NB4 (cell line): ENCODE results near the gene IFI16.

ENCODE experiments used
- CTCF ChIP-seq: IDR thresholded peaks from one replicate; pipeline ENCODE4 v1.5.1; 2012; ENCODE audit warnings: low read depth, low read length
- POLR2A ChIP-seq: IDR thresholded peaks from 2 replicates; pipeline ENCODE4 v1.6.1; 2011; ENCODE audit warnings: mild to moderate bottlenecking; ENCODE audit not compliant: insufficient read length; ENCODE audit errors: extremely low read depth

DNA sequence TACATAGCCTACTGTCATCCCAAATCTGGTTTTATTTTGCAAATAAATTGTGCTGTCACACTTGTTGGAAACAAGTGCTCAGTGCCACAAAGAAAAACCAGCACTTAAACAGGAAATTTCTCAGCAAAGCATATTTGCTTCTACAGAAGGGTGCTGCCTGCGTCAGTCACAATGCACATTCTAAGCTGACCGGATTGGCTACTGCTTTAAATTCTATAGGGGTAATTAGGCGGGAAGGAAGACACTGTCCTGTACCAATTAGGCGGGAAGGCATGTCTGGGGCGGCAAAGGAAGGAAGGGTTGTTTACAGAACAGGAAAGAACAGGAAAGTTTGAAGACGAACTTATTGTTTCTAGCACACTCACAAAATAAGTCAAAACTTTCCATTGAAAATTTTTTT lies 2.8 kb downstream of the IFI16 start:
- no peak for TF ChIP-seq POLR2A
- TF ChIP-seq CTCF, result no peak
